Stimulated activated effector memory CD8-positive, alpha-beta T cell treated with anti-CD3 and anti-CD28 coated beads, Interleukin-12 subunit alpha, Interleukin-12 subunit beta, amount 100 ng/mL, for 72 hours (primary cell): Measurements from ENCODE around the gene MLF2.

ENCODE experiments used
- ATAC-seq: fragments of 150-1000 bp; cut with Tn5 transposase; 2 replicates; pipeline ENCODE4 v1.10.0; 2021
- DNase-seq, 2 donors: peaks; one replicate each; pipeline ENCODE4 v3.0.0; 2021 to 2022; ENCODE audit warnings: low spot score in 2 of 2
- H3K27ac Mint-ChIP-seq: one replicate; pipeline ENCODE4 v1.8.0; 2022; ENCODE audit warnings: mild to moderate bottlenecking, mixed read lengths
- H3K36me3 Mint-ChIP-seq: one replicate; pipeline ENCODE4 v1.8.0; 2022; ENCODE audit warnings: mild to moderate bottlenecking, mixed read lengths
- H3K4me1 Mint-ChIP-seq: one replicate; pipeline ENCODE4 v1.8.0; 2022; ENCODE audit warnings: mixed read lengths
- H3K4me3 Mint-ChIP-seq: one replicate; pipeline ENCODE4 v1.8.0; 2022; ENCODE audit warnings: mild to moderate bottlenecking, mixed read lengths
- H3K9me3 Mint-ChIP-seq: one replicate; pipeline ENCODE4 v1.8.0; 2022; ENCODE audit warnings: mixed read lengths

MLF2 gene

GRCh38 chr12:6752921-6753771 is at the start of gene MLF2:
Gene MLF2, minus strand, starts transcription at chr12:6753141. Its CDS starts 807 bp downstream, at chr12:6752334.
- Mint-ChIP-seq H3K4me1 (peaks cover 32% of the 10 kb centered on the region), H3K36me3 (peaks cover 58% of the 10 kb centered on the region), H3K4me3 (peak within 1 kb of the TSS; percentile 90), H3K9me3 (no peaks in the 10 kb centered on the region), H3K27ac (peak within 1 kb of the TSS; percentile 97)
- peak; percentile 98 for ATAC-seq
- peak; percentile 99 for DNase-seq

- no peak for ATAC-seq
- no peak for DNase-seq
- no peaks in the 10 kb centered on the region for H3K9me3 Mint-ChIP-seq
- H3K27ac Mint-ChIP-seq: no peak overlapping the region
- H3K4me3 Mint-ChIP-seq: no peak overlapping the region
- H3K4me1 Mint-ChIP-seq: no peaks in the 10 kb centered on the region
- peaks cover 23% of the 10 kb centered on the region for H3K36me3 Mint-ChIP-seq
Observed at GRCh38 chr12:6799147-6799546, 46.2 kb upstream of the MLF2 start.

- Mint-ChIP-seq H3K36me3 (peaks cover 14% of the 10 kb centered on the region), H3K9me3 (no peaks in the 10 kb centered on the region), H3K27ac (no peak overlapping the region), H3K4me1 (peaks cover 14% of the 10 kb centered on the region), H3K4me3 (no peak overlapping the region)
- DNase-seq: no peak
- no peak for ATAC-seq
Observed at GRCh38 chr12:6796576-6796975, 43.6 kb upstream of the MLF2 start.

- Mint-ChIP-seq H3K36me3 (peaks cover 12% of the 10 kb centered on the region), H3K4me3 (no peak overlapping the region), H3K4me1 (peaks cover 15% of the 10 kb centered on the region), H3K27ac (no peak overlapping the region), H3K9me3 (no peaks in the 10 kb centered on the region)
- ATAC-seq (no peak), DNase-seq (no peak)
Observed at GRCh38 chr12:6795088-6795487, 42.1 kb upstream of the MLF2 start.

- H3K4me3 Mint-ChIP-seq: peak overlapping the region; percentile 61
- peak overlapping the region; percentile 76 for H3K27ac Mint-ChIP-seq
- ATAC-seq: peak; percentile 40
- H3K36me3 Mint-ChIP-seq: peaks cover 12% of the 10 kb centered on the region
- peaks cover 26% of the 10 kb centered on the region for H3K4me1 Mint-ChIP-seq
- no peaks in the 10 kb centered on the region for H3K9me3 Mint-ChIP-seq
- no peak for DNase-seq
Observed at GRCh38 chr12:6792522-6793201, 39.7 kb upstream of the MLF2 start.

GRCh38 chr12:6791931-6792520 is 39.1 kb upstream of the MLF2 start:
- Mint-ChIP-seq H3K36me3 (peaks cover 12% of the 10 kb centered on the region), H3K9me3 (no peaks in the 10 kb centered on the region), H3K4me1 (peaks cover 27% of the 10 kb centered on the region), H3K27ac (peak overlapping the region; percentile 76), H3K4me3 (peak overlapping the region; percentile 61)
- DNase-seq: no peak
- peak; percentile 25 for ATAC-seq

GRCh38 chr12:6790496-6791150 is 37.7 kb upstream of the MLF2 start:
- ATAC-seq (no peak), DNase-seq (no peak)
- Mint-ChIP-seq H3K27ac (no peak overlapping the region), H3K36me3 (peaks cover 12% of the 10 kb centered on the region), H3K9me3 (no peaks in the 10 kb centered on the region), H3K4me1 (peaks cover 35% of the 10 kb centered on the region), H3K4me3 (peak overlapping the region; percentile 61)

GRCh38 chr12:6788972-6789924 is 36.3 kb upstream of the MLF2 start, which contains the start of gene CD4:
Gene CD4, plus strand, starts transcription at chr12:6789528. Its CDS starts 10,611 bp downstream, at chr12:6800139.
- H3K36me3 Mint-ChIP-seq: peaks cover under 1% of the 10 kb centered on the region
- ATAC-seq (peak; percentile 67), DNase-seq (no peak)
- H3K9me3 Mint-ChIP-seq: no peaks in the 10 kb centered on the region
- H3K27ac Mint-ChIP-seq: peak within 1 kb of the TSS; percentile 54
- peak within 1 kb of the TSS; percentile 61 for H3K4me3 Mint-ChIP-seq
- H3K4me1 Mint-ChIP-seq: peaks cover 35% of the 10 kb centered on the region

GRCh38 chr12:6787309-6787708 is 34.4 kb upstream of the MLF2 start:
- Mint-ChIP-seq H3K9me3 (no peaks in the 10 kb centered on the region), H3K4me3 (no peak overlapping the region), H3K36me3 (no peaks in the 10 kb centered on the region), H3K27ac (no peak overlapping the region), H3K4me1 (peaks cover 42% of the 10 kb centered on the region)
- DNase-seq: no peak
- no peak for ATAC-seq

GRCh38 chr12:6786416-6787094 is 33.6 kb upstream of the MLF2 start:
- Mint-ChIP-seq H3K4me3 (peak overlapping the region; percentile 3), H3K9me3 (no peaks in the 10 kb centered on the region), H3K36me3 (no peaks in the 10 kb centered on the region), H3K27ac (no peak overlapping the region), H3K4me1 (peaks cover 38% of the 10 kb centered on the region)
- DNase-seq (no peak), ATAC-seq (no peak)

GRCh38 chr12:6784761-6785160 is 31.8 kb upstream of the MLF2 start:
- ATAC-seq: no peak
- DNase-seq: no peak
- Mint-ChIP-seq H3K9me3 (no peaks in the 10 kb centered on the region), H3K4me1 (peaks cover 47% of the 10 kb centered on the region), H3K36me3 (peaks cover 2% of the 10 kb centered on the region), H3K27ac (no peak overlapping the region), H3K4me3 (no peak overlapping the region)

- H3K4me1 Mint-ChIP-seq: peaks cover 47% of the 10 kb centered on the region
- peak overlapping the region; percentile 27 for H3K27ac Mint-ChIP-seq
- H3K36me3 Mint-ChIP-seq: peaks cover 7% of the 10 kb centered on the region
Observed at GRCh38 chr12:6784296-6784695, 31.4 kb upstream of the MLF2 start.

GRCh38 chr12:6783828-6784227 is 30.9 kb upstream of the MLF2 start:
- Mint-ChIP-seq H3K4me3 (peak overlapping the region; percentile 14), H3K36me3 (peaks cover 12% of the 10 kb centered on the region), H3K4me1 (peaks cover 47% of the 10 kb centered on the region), H3K9me3 (no peaks in the 10 kb centered on the region), H3K27ac (peak overlapping the region; percentile 27)
- DNase-seq (no peak), ATAC-seq (no peak)

More at GRCh38 chr12:6784296-6784695, 31.4 kb upstream of the MLF2 start:
- no peaks in the 10 kb centered on the region for H3K9me3 Mint-ChIP-seq
- DNase-seq (no peak), ATAC-seq (no peak)
- H3K4me3 Mint-ChIP-seq: peak overlapping the region; percentile 14
